ENCODE measurements around the gene EFR3B. TPM values are rescaled to one million over a fixed set of nuclear protein-coding genes. Genes with fewer than 3 reads are reported as not detected.
"Not testable (repeated sequence)": the region's sequence is repeated elsewhere in the genome, so short reads cannot be mapped to it uniquely, and the experiment has no call there.

Gene EFR3B
- total and polyA plus RNA-seq, 9 donors = 0.36 to 4.5 (median 1.4) TPM

DNA sequence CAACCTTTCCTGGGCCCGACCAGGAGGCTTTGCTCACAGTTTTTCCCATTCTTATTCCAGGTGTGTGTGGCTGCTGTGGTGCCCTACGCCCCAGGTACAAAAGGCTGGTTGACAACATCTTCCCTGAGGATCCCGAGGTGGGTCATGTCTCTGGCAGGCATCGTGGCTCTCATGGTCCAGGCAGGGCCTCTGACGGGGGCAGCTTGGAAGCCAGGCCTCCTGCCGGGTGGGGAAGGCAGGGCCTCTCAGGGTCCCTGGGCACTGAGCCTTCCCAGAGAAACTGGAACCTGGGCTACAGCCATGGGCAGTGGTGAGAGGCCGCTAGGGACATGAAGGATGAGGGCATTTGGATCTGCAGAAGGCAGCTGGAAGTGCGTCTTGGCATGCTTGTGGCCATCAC, 49.4 kb downstream of the EFR3B start:
- intact Hi-C loops (cut with DNase I) = no loop called here
- WGBS, 3 donors = 89 to 94% (median 93%) methylated on average over 8 of the region's 8 CpGs
- DNase-seq = no peak
- TF ChIP-seq, protein P1, sequence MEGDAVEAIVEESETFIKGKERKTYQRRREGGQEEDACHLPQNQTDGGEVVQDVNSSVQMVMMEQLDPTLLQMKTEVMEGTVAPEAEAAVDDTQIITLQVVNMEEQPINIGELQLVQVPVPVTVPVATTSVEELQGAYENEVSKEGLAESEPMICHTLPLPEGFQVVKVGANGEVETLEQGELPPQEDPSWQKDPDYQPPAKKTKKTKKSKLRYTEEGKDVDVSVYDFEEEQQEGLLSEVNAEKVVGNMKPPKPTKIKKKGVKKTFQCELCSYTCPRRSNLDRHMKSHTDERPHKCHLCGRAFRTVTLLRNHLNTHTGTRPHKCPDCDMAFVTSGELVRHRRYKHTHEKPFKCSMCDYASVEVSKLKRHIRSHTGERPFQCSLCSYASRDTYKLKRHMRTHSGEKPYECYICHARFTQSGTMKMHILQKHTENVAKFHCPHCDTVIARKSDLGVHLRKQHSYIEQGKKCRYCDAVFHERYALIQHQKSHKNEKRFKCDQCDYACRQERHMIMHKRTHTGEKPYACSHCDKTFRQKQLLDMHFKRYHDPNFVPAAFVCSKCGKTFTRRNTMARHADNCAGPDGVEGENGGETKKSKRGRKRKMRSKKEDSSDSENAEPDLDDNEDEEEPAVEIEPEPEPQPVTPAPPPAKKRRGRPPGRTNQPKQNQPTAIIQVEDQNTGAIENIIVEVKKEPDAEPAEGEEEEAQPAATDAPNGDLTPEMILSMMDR (IDR thresholded peaks at IDR 0.05) = no peak
- no peak for TF ChIP-seq EP300 (IDR thresholded peaks at IDR 0.05)
- TF ChIP-seq POLR2A (IDR thresholded peaks at IDR 0.05) = no peak
- Histone ChIP-seq H3K4me1 (ENCODE audit: insufficient read depth) (no peaks in the 10 kb centered on the region), H3K36me3 (no peaks in the 10 kb centered on the region), H3K27ac (no peak overlapping the region), H3K27me3 (no peaks in the 10 kb centered on the region), H3K4me3 (no peak overlapping the region), H3K9me3 (no peaks in the 10 kb centered on the region)

DNA sequence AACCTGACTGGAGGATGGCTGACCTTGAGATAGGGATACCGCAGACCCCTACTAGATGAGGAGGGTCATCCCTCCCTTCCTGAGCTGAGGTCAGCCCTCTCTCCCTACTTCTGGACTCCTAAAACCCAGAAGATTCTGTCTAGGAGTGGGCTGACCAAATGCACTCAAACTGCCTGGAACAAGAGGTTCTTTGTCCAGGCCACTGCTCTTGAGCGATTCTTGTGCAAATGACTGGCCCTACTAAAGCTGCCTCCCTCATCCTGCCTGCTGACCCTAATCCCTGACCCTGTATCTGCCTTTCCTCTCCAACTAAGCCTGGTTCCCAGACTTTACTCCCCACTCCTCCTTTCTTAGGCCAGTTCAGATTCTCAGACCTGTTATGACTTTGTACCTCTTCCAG, 56.2 kb downstream of the EFR3B start:
- Histone ChIP-seq H3K9me3 (no peaks in the 10 kb centered on the region), H3K27me3 (no peaks in the 10 kb centered on the region), H3K4me1 (ENCODE audit: insufficient read depth) (peaks cover 7% of the 10 kb centered on the region), H3K4me3 (no peak overlapping the region), H3K27ac (peak overlapping the region in 1 of 2 donors; percentile 80), H3K36me3 (no peaks in the 10 kb centered on the region)
- 76 to 87% (median 81%) methylated on average over 2 of the region's 2 CpGs for WGBS, 3 donors
- intact Hi-C loops (cut with DNase I) = no loop called here
- no peak for DNase-seq
- TF ChIP-seq POLR2A (IDR thresholded peaks at IDR 0.05) = no peak
- TF ChIP-seq EP300 (IDR thresholded peaks at IDR 0.05) = no peak

DNA sequence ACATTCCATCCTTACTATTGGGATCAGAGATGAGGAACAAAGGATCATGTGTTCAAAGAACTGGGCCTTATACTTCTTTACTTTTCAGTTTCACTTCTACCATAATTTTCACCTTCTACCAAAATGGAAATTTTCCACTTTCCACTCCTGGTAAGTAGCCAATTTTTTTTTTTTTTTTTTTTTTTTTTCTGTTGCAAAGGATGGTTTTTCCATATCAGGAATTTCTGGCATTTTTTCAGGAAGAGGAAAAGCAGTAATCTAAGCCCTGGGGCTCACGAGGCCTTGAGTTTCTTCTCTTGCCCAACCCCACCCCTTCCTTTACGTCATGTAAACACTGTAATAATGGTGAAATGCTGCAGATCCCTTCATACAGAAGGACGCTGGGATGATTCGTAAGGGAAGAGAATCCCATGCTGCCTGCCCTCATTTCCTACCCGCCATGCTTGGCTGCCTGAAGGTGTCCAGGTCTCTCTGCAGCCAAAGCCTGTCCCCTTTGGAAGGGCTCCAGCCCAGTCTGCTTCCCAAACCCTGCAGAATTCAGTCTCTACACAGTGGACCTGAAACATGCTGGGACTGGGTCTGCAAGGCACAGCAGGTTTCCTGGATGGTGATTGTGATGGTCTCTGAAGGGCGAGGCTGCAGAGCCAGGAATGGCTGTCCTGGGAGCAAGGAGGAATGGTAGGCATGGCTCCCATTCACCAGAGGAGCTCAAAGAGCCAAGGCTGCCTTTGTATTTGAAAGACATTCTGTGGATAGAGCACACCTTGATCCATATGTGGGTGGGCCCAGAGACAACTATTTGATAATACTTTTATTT, 57.0 kb downstream of the EFR3B start:
- no peaks in the 10 kb centered on the region for H3K27me3 ChIP-seq
- H3K36me3 ChIP-seq = no peaks in the 10 kb centered on the region
- TF ChIP-seq, protein P1 (IDR thresholded peaks at IDR 0.05) = no peak
- TF ChIP-seq POLR2A (IDR thresholded peaks at IDR 0.05) (no peak), EP300 (IDR thresholded peaks at IDR 0.05) (no peak)
- peak; percentile 28 to 72 (median 57) for DNase-seq
- intact Hi-C loops (cut with DNase I) = no loop called here
- WGBS, 3 donors = 34 to 39% (median 35%) methylated on average over 6 of the region's 6 CpGs
- no peak overlapping the region for H3K4me3 ChIP-seq
- H3K27ac ChIP-seq = peak overlapping the region; percentile 45 to 80
- H3K4me1 ChIP-seq (ENCODE audit: insufficient read depth) = peaks cover 7% of the 10 kb centered on the region
- no peaks in the 10 kb centered on the region for H3K9me3 ChIP-seq

DNA sequence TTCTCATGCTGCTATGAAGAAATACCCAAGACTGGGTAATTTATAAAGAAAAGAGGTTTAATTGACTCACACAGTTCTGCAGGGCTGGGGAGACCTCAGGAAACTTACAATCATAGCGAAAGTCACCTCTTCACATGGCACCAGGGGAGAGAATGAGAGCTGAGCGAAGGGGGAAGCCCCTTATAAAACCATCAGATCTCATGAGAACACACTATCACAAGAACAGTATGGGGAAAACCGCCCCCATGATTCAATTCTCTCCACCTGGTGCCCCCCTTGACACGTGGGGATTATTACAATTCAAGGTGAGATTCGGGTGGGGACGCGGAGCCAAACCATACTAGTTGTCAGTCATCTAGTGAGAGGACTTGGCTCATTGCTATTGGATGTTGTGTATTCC, 60.5 kb downstream of the EFR3B start:
- H3K36me3 ChIP-seq; H3K27ac ChIP-seq; intact Hi-C loops (cut with DNase I); H3K4me3 ChIP-seq; H3K4me1 ChIP-seq (ENCODE audit: insufficient read depth); H3K27me3 ChIP-seq; H3K9me3 ChIP-seq; DNase-seq: not testable (repeated sequence)
- WGBS, 3 donors = 88 to 92% (median 90%) methylated on average over 7 of the region's 7 CpGs

DNA sequence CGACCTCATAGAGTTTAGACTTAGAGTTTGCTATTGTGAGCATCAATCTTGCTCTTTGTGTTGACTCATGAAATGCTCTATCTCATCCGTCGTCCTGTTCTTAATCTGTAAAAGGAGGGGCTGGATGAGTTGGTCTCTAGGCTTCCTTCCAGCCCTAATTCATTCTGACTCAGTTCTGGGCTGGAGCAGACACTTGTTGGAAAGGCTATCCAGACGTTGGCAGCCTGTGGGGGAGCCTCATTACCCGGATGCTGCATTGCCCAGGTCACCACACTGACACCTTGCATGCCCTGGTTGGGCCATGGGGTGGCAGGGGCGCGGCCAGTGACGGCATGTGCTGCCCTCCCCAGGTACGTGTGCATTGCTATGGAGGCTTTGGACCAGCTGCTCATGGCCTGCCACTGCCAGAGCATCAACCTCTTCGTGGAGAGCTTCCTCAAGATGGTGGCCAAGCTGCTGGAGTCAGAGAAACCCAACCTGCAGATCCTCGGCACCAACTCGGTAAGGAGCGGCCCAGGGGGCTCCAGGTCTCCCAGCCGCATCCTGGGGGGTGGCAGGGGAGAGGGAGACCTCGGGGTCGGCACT, 61.5 kb downstream of the EFR3B start:
- DNase-seq = no peak
- no peak overlapping the region for H3K27ac ChIP-seq
- no peak overlapping the region for H3K4me3 ChIP-seq
- WGBS, 3 donors = 76 to 80% (median 77%) methylated on average over 15 to 16 of the region's 16 CpGs
- no peaks in the 10 kb centered on the region for H3K36me3 ChIP-seq
- no peaks in the 10 kb centered on the region for H3K9me3 ChIP-seq
- H3K4me1 ChIP-seq (ENCODE audit: insufficient read depth) = peaks cover 5% of the 10 kb centered on the region
- TF ChIP-seq, protein P1 (IDR thresholded peaks at IDR 0.05) = no peak
- TF ChIP-seq POLR2A (IDR thresholded peaks at IDR 0.05) = no peak
- no peak for TF ChIP-seq EP300 (IDR thresholded peaks at IDR 0.05)
- no peaks in the 10 kb centered on the region for H3K27me3 ChIP-seq
- intact Hi-C loops (cut with DNase I) = no loop called here

Measured in ovary (tissue), 9 donors.